IPS DF 19.7 (cell line): ENCODE measurements around the gene PIGX.

Experiments used
- DNase-seq: peaks from one replicate; pipeline ENCODE4 v3.0.0-alpha.2; 2013; ENCODE audit warnings: low read depth, low spot score

Gene PIGX

GRCh38 chr3:196754091-196754981 lies 42.2 kb downstream of the PIGX start:
- no peak for DNase-seq

GRCh38 chr3:196756732-196757131 lies 44.6 kb downstream of the PIGX start:
- no peak for DNase-seq

GRCh38 chr3:196757876-196758739 lies 45.9 kb downstream of the PIGX start:
- no peak for DNase-seq

GRCh38 chr3:196763179-196763578 lies 51.0 kb downstream of the PIGX start:
- DNase-seq = no peak

GRCh38 chr3:196765454-196765853 lies 53.3 kb downstream of the PIGX start:
- no peak for DNase-seq

GRCh38 chr3:196771067-196771466 lies 58.9 kb downstream of the PIGX start:
- DNase-seq = no peak

GRCh38 chr3:196772102-196772501 lies 59.9 kb downstream of the PIGX start:
- DNase-seq = no peak

GRCh38 chr3:196772897-196773296 lies 60.7 kb downstream of the PIGX start:
- DNase-seq = no peak

- no peak for DNase-seq
Observed at GRCh38 chr3:196774191-196774820, 62.1 kb downstream of the PIGX start.

- DNase-seq = no peak
Observed at GRCh38 chr3:196774848-196775422, 62.8 kb downstream of the PIGX start.

GRCh38 chr3:196775938-196776337 lies 63.8 kb downstream of the PIGX start:
- no peak for DNase-seq

GRCh38 chr3:196777836-196778235 lies 65.7 kb downstream of the PIGX start:
- DNase-seq = no peak

GRCh38 chr3:196778755-196779154 lies 66.6 kb downstream of the PIGX start:
- no peak for DNase-seq

GRCh38 chr3:196782511-196782910 lies 70.3 kb downstream of the PIGX start:
- DNase-seq = no peak
